Stimulated activated effector memory CD8-positive, alpha-beta T cell treated with anti-CD3 and anti-CD28 coated beads, Interleukin-12 subunit alpha, Interleukin-12 subunit beta, amount 100 ng/mL, for 72 hours (primary cell): ENCODE data around the gene PAN3.
"Not testable (repeated sequence)": the region's sequence is repeated elsewhere in the genome, so short reads cannot be mapped to it uniquely, and the experiment has no call there.

Experiments used
- ATAC-seq: fragments of 150-1000 bp; cut with Tn5 transposase; 2 replicates; pipeline ENCODE4 v1.10.0; 2021
- DNase-seq, 2 donors: peaks; one replicate each; pipeline ENCODE4 v3.0.0; 2021 to 2022; ENCODE audit warnings: low spot score in 2 of 2
- H3K27ac Mint-ChIP-seq: one replicate; pipeline ENCODE4 v1.8.0; 2022; ENCODE audit warnings: mild to moderate bottlenecking, mixed read lengths
- H3K36me3 Mint-ChIP-seq: one replicate; pipeline ENCODE4 v1.8.0; 2022; ENCODE audit warnings: mild to moderate bottlenecking, mixed read lengths
- H3K4me1 Mint-ChIP-seq: one replicate; pipeline ENCODE4 v1.8.0; 2022; ENCODE audit warnings: mixed read lengths
- H3K4me3 Mint-ChIP-seq: one replicate; pipeline ENCODE4 v1.8.0; 2022; ENCODE audit warnings: mild to moderate bottlenecking, mixed read lengths
- H3K9me3 Mint-ChIP-seq: one replicate; pipeline ENCODE4 v1.8.0; 2022; ENCODE audit warnings: mixed read lengths

Gene PAN3

DNA sequence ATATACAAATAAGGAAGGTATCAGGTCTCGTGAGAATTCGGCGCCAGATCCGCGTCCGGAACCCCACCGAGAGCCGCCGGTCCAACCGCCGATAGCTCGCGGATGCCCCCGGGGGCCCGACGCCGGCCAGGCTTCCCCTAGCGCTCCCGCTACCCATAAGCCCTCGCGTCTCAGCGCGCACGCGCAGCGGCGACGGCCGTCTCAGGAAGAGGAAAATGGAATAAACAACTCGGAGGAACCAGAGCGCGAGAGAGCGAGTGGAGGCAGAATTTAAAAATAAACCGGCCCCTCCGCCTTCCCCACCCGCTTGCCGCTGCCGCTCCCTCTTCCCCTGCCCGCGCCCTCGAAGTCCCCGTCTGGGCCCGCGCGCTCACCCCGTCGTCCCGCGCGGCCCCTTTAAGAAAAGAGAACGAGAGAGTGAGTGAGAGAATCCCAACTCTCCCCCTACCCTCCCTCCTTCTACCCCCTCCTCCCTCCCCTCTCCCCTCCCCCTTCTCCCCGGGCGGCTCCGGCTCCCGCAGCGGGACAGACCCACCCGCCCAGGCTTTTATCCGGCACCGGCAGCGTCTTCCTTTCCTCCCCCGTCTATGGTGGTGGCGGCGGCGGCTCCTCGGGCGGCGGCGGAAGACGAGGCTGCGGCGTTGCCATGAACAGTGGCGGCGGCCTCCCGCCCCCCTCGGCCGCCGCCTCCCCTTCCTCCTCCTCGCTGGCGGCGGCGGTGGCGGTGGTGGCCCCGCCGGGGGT is at the start of gene PAN3:
PAN3 (plus strand) TSS at position 534 of the 744 bp plus-strand sequence; CDS start at position 647, 113 bp downstream.
- H3K4me3 Mint-ChIP-seq, result peak within 1 kb of the TSS; percentile 81
- peak; percentile 78 for ATAC-seq
- DNase-seq, result peak; percentile 84 to 93
- H3K27ac Mint-ChIP-seq, result peak within 1 kb of the TSS; percentile 97
- peaks cover 52% of the 10 kb centered on the region for H3K4me1 Mint-ChIP-seq
- peaks cover 22% of the 10 kb centered on the region for H3K36me3 Mint-ChIP-seq
- no peaks in the 10 kb centered on the region for H3K9me3 Mint-ChIP-seq

DNA sequence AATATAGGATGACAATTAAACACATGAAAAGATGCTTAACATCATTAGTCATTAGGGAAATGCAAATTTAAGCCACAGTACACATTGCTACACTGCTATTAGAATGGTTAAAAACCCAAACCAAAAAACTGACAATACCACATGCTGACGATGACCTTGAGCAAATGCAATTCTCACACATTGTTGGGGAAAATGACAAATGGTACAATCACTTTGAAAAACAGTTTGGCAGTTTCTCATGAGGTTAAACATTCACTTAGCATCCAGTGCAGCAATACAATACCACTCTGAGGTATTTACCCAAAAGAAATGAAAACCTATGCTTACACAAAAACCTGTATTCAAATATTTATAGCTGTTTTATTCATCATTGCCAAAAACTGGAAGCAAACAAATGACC is 49.3 kb upstream of the PAN3 start:
- DNase-seq, result no peak
- no peak overlapping the region for H3K4me3 Mint-ChIP-seq
- no peaks in the 10 kb centered on the region for H3K9me3 Mint-ChIP-seq
- no peak for ATAC-seq
- no peak overlapping the region for H3K27ac Mint-ChIP-seq
- H3K36me3 Mint-ChIP-seq, result no peaks in the 10 kb centered on the region
- no peaks in the 10 kb centered on the region for H3K4me1 Mint-ChIP-seq

- H3K4me3 Mint-ChIP-seq, result no peak overlapping the region
- no peaks in the 10 kb centered on the region for H3K36me3 Mint-ChIP-seq
- DNase-seq, result no peak
- H3K27ac Mint-ChIP-seq, result no peak overlapping the region
- no peaks in the 10 kb centered on the region for H3K9me3 Mint-ChIP-seq
- no peak for ATAC-seq
- H3K4me1 Mint-ChIP-seq, result no peaks in the 10 kb centered on the region
These were observed 45.9 kb upstream of the PAN3 start for GRCh38 chr13:28092431-28092830.

GRCh38 chr13:28093881-28094280 is 44.5 kb upstream of the PAN3 start:
- no peak for ATAC-seq
- no peak for DNase-seq
- Mint-ChIP-seq H3K27ac (no peak overlapping the region), H3K36me3 (no peaks in the 10 kb centered on the region), H3K4me1 (no peaks in the 10 kb centered on the region), H3K9me3 (no peaks in the 10 kb centered on the region), H3K4me3 (no peak overlapping the region)

DNA sequence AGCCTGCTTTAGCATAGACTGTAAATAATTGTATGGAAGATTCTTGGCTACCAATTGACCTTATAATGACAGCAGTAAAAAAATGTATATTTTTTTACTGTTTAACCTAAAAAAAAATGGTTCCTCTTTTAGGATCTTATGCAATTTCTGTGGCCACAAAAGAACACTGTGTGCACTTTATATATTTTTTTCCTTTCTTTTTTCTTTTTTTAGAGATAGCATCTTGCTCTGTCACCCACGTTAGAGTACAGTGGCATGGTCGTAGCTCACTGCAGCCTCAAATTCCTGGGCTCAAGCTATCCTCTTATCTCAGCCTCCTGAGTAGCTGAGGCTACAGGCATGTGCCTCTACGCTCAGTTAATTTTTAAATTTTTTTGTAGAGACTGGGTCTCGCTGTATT is 44.0 kb upstream of the PAN3 start:
- Mint-ChIP-seq H3K4me3 (no peak overlapping the region), H3K27ac (no peak overlapping the region), H3K9me3 (no peaks in the 10 kb centered on the region), H3K4me1 (no peaks in the 10 kb centered on the region), H3K36me3 (no peaks in the 10 kb centered on the region)
- ATAC-seq (no peak), DNase-seq (no peak)

DNA sequence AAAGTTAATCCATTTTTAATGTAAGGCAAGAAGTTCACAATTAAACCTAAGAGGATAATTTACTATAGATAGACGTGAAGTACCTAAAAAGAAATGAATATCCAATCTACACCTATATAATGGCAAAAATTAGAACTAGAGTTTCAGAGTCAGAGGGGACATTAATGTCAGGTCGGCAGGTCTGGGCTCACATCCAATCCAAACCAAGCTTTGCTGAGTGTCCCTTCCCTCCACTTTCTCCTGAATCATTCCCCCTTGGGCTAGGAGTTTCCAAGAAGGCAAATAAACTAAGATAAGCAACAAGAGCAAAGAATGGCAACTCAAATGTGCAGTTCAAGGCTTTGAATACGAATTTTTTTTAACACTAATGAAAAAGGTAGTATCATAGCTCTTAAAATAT is 40.8 kb upstream of the PAN3 start:
- H3K9me3 Mint-ChIP-seq, result no peaks in the 10 kb centered on the region
- no peaks in the 10 kb centered on the region for H3K4me1 Mint-ChIP-seq
- no peak overlapping the region for H3K27ac Mint-ChIP-seq
- no peak for ATAC-seq
- no peaks in the 10 kb centered on the region for H3K36me3 Mint-ChIP-seq
- H3K4me3 Mint-ChIP-seq, result no peak overlapping the region
- DNase-seq, result no peak

DNA sequence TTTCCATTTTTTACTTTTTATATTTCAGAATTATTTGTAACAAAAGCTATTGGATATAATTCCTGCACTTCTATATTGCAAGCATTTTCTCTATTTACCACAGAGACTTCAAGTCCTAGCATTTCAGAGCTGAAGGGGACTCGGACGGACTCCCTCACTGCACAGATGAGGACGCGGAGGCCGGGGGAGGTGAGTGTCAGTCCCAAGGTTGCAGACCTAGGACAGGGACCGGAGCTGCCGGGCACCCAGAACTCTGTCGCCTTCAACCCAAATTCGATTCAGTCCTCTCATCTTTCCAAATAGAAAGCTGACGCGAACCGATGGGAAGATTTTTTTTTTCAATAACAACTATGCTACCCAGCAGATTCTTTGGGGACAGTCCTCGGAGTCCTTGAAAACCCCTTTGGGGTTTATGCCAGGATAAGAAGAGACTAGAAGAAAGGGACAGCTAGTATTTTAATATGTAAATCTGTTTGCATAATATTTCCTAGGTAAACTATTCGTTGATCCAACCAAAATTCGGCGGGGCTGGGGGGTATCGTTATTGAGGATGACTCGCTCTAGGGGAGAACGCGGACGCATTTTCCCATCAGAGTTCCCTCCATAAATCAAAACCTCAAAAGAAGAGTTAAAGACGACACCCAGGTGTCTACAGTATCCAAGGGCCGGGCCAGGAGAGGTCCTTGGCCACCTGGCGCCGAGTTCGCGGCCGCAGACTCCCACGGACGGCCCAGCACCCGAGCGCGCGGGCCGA is 38.8 kb upstream of the PAN3 start:
- no peak for ATAC-seq
- H3K9me3 Mint-ChIP-seq, result no peaks in the 10 kb centered on the region
- DNase-seq, result no peak
- H3K27ac Mint-ChIP-seq, result no peak overlapping the region
- H3K36me3 Mint-ChIP-seq, result no peaks in the 10 kb centered on the region
- H3K4me3 Mint-ChIP-seq, result peak overlapping the region; percentile 58
- no peaks in the 10 kb centered on the region for H3K4me1 Mint-ChIP-seq

- H3K27ac Mint-ChIP-seq, result no peak within 1 kb of the TSS
- ATAC-seq, result peak; percentile 71
- no peaks in the 10 kb centered on the region for H3K4me1 Mint-ChIP-seq
- H3K9me3 Mint-ChIP-seq, result no peaks in the 10 kb centered on the region
- H3K36me3 Mint-ChIP-seq, result no peaks in the 10 kb centered on the region
- H3K4me3 Mint-ChIP-seq, result peak within 1 kb of the TSS; percentile 58
- peak; percentile 3 to 55 for DNase-seq
These were observed 37.9 kb upstream of the PAN3 start, which contains the start of gene FLT3 for GRCh38 chr13:28100150-28101121. Gene FLT3 (minus strand): TSS chr13:28100576. CDS start chr13:28100510, 66 bp downstream.

DNA sequence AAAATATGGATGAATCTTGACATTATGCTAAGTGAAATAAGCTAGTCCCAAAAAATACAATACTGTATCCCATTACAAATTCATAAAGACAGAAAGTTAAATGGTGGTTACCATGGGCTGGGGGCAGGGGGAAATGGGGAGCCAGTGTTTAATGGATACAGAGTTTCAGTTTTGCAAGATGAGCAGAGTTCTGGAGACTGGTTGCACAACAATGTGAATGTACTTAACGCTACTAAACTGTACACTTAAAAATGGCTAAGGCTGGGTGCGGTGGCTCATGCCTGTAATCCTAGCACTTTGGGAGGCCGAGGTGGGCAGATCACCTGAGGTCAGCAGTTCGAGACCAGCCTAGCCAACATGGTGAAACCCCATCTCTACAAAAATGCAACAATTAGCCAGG is 36.5 kb upstream of the PAN3 start:
- H3K36me3 Mint-ChIP-seq, ATAC-seq, DNase-seq, H3K9me3 Mint-ChIP-seq, H3K4me3 Mint-ChIP-seq, H3K27ac Mint-ChIP-seq, H3K4me1 Mint-ChIP-seq: not testable (repeated sequence)

DNA sequence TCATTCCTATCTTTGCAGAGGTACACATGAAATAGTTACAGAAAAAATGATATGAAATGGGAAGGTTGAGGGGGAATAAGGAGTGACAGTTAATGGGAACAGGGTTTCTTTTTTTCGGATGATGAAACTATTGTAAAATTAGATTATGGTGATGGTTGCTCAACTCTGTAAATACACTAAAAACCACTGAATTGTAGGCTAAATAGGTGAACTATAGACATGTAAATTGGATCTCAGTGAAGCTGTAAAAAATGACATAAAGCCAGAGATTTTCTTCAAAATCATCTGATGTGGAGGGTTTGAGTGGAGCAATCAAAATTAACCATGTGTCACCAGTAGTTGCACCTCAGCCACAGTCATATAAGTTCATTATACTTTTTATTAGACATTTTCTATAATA is 31.4 kb upstream of the PAN3 start:
- Mint-ChIP-seq H3K9me3 (no peaks in the 10 kb centered on the region), H3K27ac (no peak overlapping the region), H3K4me1 (no peaks in the 10 kb centered on the region), H3K4me3 (no peak overlapping the region), H3K36me3 (no peaks in the 10 kb centered on the region)
- ATAC-seq (no peak), DNase-seq (no peak)

GRCh38 chr13:28110414-28110813 is 27.9 kb upstream of the PAN3 start:
- Mint-ChIP-seq H3K9me3 (no peaks in the 10 kb centered on the region), H3K27ac (no peak overlapping the region), H3K4me3 (no peak overlapping the region), H3K36me3 (no peaks in the 10 kb centered on the region), H3K4me1 (no peaks in the 10 kb centered on the region)
- DNase-seq, result no peak
- peak; percentile 16 for ATAC-seq

DNA sequence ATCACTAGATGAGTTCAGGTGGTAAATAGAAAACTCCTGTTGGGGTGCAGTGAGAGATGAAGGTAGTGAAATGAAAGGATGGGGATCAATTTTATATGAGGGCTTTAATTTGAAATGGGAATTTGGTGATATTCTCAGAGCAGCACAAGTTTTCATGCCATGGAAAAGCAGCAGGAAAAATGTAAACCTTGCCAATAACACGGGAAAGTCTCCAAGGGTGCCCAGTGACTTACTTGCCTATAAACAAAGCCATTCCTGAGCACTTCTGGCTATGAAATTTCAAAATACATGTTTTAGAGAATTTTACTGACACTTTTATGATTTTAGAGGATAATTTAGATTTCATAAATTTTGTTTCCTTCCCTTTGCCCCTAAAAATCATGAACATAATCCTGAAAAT is 21.6 kb upstream of the PAN3 start:
- no peaks in the 10 kb centered on the region for H3K36me3 Mint-ChIP-seq
- H3K4me1 Mint-ChIP-seq, result no peaks in the 10 kb centered on the region
- ATAC-seq, result no peak
- no peak overlapping the region for H3K27ac Mint-ChIP-seq
- H3K4me3 Mint-ChIP-seq, result no peak overlapping the region
- no peaks in the 10 kb centered on the region for H3K9me3 Mint-ChIP-seq
- DNase-seq, result no peak

- no peak for DNase-seq
- Mint-ChIP-seq H3K27ac (no peak overlapping the region), H3K4me3 (no peak overlapping the region), H3K9me3 (no peaks in the 10 kb centered on the region), H3K36me3 (no peaks in the 10 kb centered on the region), H3K4me1 (no peaks in the 10 kb centered on the region)
- no peak for ATAC-seq
These were observed 20.5 kb upstream of the PAN3 start for GRCh38 chr13:28117689-28118377.

- DNase-seq, result no peak
- H3K4me1 Mint-ChIP-seq, result no peaks in the 10 kb centered on the region
- no peak overlapping the region for H3K27ac Mint-ChIP-seq
- H3K4me3 Mint-ChIP-seq, result no peak overlapping the region
- no peak for ATAC-seq
- no peaks in the 10 kb centered on the region for H3K36me3 Mint-ChIP-seq
- no peaks in the 10 kb centered on the region for H3K9me3 Mint-ChIP-seq
These were observed 18.0 kb upstream of the PAN3 start for GRCh38 chr13:28120317-28120716.

DNA sequence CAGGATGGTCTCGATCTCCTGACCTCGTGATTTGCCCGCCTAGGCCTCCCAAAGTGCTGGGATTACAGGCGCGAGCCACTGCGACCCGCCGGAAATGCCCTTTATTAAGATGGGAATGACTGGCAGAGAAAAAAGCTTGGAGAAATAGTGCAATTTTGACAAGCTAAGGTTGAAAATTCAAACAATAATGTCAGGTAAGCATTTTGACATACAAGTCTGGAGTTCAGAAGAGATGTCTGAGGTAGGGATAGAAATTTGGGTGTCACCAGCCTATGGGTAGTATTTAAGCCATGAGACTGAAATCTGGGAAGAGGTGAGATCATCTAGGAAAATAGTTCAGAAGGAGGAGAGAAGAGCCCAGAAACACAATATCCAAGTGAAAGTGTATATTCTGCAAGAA is 17.1 kb upstream of the PAN3 start:
- Mint-ChIP-seq H3K9me3 (no peaks in the 10 kb centered on the region), H3K4me3 (no peak overlapping the region), H3K4me1 (no peaks in the 10 kb centered on the region), H3K36me3 (no peaks in the 10 kb centered on the region), H3K27ac (no peak overlapping the region)
- ATAC-seq, result no peak
- DNase-seq, result no peak
